ENCODE results near the gene INSYN2B. TPM values are rescaled to one million over a fixed set of nuclear protein-coding genes. Genes with fewer than 3 reads are reported as not detected.

Gene INSYN2B
- total RNA-seq, 3 donors from 2014 or later, result 0.16 TPM; not detected in 2

DNA sequence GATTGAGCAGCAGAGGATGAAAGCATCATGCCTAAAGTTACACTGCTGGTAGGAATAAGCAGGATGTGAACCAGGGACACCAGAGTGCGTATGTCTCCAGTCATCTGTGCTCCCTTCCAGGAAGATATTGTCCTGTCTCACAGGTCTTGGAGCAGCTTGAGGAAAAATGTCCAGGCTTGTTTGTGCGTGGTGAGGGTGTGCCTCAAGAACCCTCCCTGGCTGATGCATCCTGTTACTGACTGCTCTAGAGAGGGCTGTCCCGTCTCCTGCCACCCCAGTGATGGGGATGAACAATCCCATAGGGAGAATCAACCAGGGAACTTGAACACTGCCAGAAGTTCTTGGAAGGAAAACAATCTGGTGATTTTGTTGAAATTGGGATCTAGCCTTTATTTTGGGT lies 132.0 kb downstream of the INSYN2B start:
- TF ChIP-seq, protein P1, sequence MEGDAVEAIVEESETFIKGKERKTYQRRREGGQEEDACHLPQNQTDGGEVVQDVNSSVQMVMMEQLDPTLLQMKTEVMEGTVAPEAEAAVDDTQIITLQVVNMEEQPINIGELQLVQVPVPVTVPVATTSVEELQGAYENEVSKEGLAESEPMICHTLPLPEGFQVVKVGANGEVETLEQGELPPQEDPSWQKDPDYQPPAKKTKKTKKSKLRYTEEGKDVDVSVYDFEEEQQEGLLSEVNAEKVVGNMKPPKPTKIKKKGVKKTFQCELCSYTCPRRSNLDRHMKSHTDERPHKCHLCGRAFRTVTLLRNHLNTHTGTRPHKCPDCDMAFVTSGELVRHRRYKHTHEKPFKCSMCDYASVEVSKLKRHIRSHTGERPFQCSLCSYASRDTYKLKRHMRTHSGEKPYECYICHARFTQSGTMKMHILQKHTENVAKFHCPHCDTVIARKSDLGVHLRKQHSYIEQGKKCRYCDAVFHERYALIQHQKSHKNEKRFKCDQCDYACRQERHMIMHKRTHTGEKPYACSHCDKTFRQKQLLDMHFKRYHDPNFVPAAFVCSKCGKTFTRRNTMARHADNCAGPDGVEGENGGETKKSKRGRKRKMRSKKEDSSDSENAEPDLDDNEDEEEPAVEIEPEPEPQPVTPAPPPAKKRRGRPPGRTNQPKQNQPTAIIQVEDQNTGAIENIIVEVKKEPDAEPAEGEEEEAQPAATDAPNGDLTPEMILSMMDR (IDR thresholded peaks at IDR 0.05), result no peak
- DNase-seq (no peak), ATAC-seq (no peak)
- Histone ChIP-seq H3K36me3 (ENCODE audit: low read depth) (no peaks in the 10 kb centered on the region), H3K9me3 (peaks cover 12% of the 10 kb centered on the region), H3K4me3 (no peak overlapping the region), H3K4me1 (ENCODE audit: low read depth) (no peaks in the 10 kb centered on the region)
- intact Hi-C loops (cut with DNase I, micrococcal nuclease), result no loop called here

DNA sequence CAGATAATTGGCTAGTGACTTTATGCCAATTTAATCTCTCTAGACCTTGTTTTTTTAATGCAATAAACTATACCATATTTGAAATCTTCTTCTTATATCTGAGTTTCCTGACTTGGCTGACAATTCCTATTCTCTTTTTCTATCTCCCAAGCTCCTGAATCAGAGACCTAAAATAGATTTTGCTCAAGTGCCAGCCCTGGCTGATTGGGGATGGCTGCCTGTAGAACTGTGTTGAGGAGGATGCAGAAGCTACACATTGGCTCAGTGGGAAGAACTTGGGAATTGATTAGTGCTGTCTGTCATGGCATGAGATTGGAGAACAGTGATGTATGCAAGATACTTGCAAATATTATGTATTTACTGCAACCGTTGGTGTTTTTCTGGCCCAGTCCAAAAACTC lies 132.8 kb downstream of the INSYN2B start:
- intact Hi-C loops (cut with DNase I, micrococcal nuclease), result no loop called here
- DNase-seq (no peak), ATAC-seq (no peak)

DNA sequence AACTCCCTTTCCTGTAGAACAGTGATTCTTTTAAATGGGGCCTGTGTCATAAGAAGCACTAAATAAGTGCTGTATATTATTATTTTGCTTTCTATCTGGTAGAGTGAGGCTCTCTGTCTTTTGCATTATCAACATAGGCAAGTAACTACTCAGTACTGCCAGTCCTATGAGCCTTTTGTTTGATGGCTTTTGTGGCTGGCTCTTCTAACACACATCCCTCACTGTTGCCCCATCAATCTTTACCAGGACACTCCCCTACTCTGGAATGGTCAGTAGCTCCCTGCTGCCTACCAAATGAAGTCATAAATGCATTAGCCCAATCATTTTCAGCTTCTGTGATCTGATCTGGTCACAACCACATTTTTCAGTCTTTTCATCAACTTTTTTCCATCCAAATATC lies 137.6 kb downstream of the INSYN2B start:
- DNase-seq (no peak), ATAC-seq (no peak)
- intact Hi-C loops (cut with DNase I, micrococcal nuclease), result no loop called here
- no peaks in the 10 kb centered on the region for H3K9me3 ChIP-seq
- no peaks in the 10 kb centered on the region for H3K4me1 ChIP-seq (ENCODE audit: low read depth)
- TF ChIP-seq, protein P1 (IDR thresholded peaks at IDR 0.05), result no peak
- H3K4me3 ChIP-seq, result no peak overlapping the region
- no peaks in the 10 kb centered on the region for H3K36me3 ChIP-seq (ENCODE audit: low read depth)

More for the DNA sequence above, 132.8 kb downstream of the INSYN2B start:
- TF ChIP-seq, protein P1 (IDR thresholded peaks at IDR 0.05), result no peak
- no peaks in the 10 kb centered on the region for H3K4me1 ChIP-seq (ENCODE audit: low read depth)
- H3K4me3 ChIP-seq, result no peak overlapping the region
- H3K36me3 ChIP-seq (ENCODE audit: low read depth), result no peaks in the 10 kb centered on the region
- peaks cover 12% of the 10 kb centered on the region for H3K9me3 ChIP-seq

DNA sequence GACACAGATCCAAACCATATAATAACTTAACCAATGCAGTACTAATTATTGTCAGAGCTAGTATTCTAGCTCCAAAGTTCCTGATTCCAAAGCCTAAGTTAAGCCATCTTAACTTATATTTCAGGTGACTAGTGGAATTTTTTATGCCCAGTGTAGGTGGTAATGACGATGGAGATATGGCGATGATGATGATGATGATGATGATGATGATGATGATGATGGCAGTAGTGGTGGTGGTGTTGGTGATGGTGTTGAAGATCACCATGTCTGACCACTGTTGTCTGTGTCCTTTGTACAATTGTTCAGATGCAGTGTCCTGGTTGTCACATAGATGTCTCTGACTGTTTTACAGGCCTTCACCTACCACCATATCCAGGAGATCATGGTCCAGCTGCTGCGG lies 139.9 kb downstream of the INSYN2B start:
- H3K4me3 ChIP-seq, result no peak overlapping the region
- intact Hi-C loops (cut with DNase I, micrococcal nuclease), result no loop called here
- TF ChIP-seq, protein P1 (IDR thresholded peaks at IDR 0.05), result no peak
- no peaks in the 10 kb centered on the region for H3K36me3 ChIP-seq (ENCODE audit: low read depth)
- H3K4me1 ChIP-seq (ENCODE audit: low read depth), result no peaks in the 10 kb centered on the region
- H3K9me3 ChIP-seq, result no peaks in the 10 kb centered on the region
- no peak for DNase-seq
- ATAC-seq, result no peak

- no peak for DNase-seq
- ATAC-seq, result no peak
- H3K36me3 ChIP-seq (ENCODE audit: low read depth), result no peaks in the 10 kb centered on the region
- no peaks in the 10 kb centered on the region for H3K4me1 ChIP-seq (ENCODE audit: low read depth)
- TF ChIP-seq, protein P1 (IDR thresholded peaks at IDR 0.05), result no peak
- no peak overlapping the region for H3K4me3 ChIP-seq
- intact Hi-C loops (cut with DNase I, micrococcal nuclease), result no loop called here
- H3K9me3 ChIP-seq, result no peaks in the 10 kb centered on the region
Observed at GRCh38 chr5:169838688-169839087, 141.6 kb downstream of the INSYN2B start.

DNA sequence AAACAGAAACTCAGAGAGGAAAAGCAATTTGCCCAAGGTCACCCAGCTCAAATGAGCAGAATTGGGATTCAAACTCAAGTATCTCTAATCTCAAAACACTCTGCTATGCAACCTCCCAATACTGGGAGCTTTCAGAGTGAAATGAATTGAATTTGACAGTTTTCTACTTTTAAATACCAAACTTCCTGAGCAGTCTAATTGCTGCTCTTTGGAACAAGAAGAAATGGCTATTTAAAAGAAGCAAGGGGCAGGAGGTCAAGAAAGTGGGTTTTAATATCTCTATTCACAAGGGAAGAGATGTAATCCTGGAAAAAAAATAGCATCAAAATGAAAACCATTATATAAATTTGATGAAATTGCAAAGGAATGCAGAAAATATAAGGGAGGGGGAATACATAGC lies 142.6 kb downstream of the INSYN2B start:
- Histone ChIP-seq H3K36me3 (ENCODE audit: low read depth) (no peaks in the 10 kb centered on the region), H3K9me3 (no peaks in the 10 kb centered on the region), H3K4me3 (no peak overlapping the region), H3K4me1 (ENCODE audit: low read depth) (no peaks in the 10 kb centered on the region)
- DNase-seq (no peak), ATAC-seq (no peak)
- TF ChIP-seq, protein P1 (IDR thresholded peaks at IDR 0.05), result no peak
- intact Hi-C loops (cut with DNase I, micrococcal nuclease), result no loop called here

Measured in mucosa of descending colon (tissue), 3 donors.